GM20000 (cell line): ENCODE data around the gene PHOX2B.
"Not testable (repeated sequence)": the region's sequence is repeated elsewhere in the genome, so short reads cannot be mapped to it uniquely, and the experiment has no call there.

Experiments used
- DNase-seq: peaks from one replicate; pipeline ENCODE4 v3.0.0; 2012; ENCODE audit warnings: low spot score
- TF ChIP-seq, protein P1 (sequence below): IDR thresholded peaks from 2 replicates; pipeline ENCODE4 v1.5.1; 2012; ENCODE audit warnings: mild to moderate bottlenecking, control low read depth; ENCODE audit errors: extremely low read depth, missing control alignments

Gene PHOX2B

DNA sequence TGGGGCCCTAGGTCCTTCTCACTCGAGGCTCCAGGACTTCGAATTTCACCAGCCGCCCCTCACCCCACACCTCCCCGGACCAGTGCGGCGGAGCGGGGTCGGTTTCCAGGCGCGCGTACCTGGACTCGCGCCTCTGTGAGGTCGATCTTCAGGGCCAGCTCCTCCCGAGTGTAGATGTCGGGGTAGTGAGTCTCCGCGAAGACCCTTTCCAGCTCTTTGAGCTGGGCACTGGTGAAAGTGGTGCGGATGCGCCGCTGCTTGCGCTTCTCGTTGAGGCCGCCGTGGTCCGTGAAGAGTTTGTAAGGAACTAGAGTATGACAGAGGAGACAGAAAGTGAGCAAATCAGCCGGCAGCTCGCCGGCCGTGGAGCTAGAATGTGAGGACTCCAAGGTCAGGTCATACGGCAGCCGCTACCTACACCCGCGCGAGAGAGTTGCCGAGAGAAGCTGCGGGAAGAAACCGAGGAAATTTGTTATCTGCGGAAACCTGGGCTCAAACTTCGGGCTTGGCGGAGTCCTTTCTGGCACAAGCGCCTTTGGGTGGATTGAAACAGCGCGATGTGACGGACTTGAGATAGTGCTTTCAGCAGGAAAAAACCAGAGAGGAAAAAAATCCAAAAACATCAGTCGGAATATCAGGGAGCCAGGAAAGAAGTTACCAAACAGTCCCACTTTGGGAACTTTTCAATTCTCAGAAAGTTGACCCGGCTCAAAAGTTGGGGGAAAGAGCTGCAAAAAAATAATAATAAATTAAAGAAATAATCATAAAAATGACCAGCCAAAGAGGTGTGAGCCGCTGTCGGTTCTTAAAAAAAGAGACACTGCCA is 1.1 kb downstream of the PHOX2B start:
- DNase-seq: no peak
- TF ChIP-seq, protein P1, sequence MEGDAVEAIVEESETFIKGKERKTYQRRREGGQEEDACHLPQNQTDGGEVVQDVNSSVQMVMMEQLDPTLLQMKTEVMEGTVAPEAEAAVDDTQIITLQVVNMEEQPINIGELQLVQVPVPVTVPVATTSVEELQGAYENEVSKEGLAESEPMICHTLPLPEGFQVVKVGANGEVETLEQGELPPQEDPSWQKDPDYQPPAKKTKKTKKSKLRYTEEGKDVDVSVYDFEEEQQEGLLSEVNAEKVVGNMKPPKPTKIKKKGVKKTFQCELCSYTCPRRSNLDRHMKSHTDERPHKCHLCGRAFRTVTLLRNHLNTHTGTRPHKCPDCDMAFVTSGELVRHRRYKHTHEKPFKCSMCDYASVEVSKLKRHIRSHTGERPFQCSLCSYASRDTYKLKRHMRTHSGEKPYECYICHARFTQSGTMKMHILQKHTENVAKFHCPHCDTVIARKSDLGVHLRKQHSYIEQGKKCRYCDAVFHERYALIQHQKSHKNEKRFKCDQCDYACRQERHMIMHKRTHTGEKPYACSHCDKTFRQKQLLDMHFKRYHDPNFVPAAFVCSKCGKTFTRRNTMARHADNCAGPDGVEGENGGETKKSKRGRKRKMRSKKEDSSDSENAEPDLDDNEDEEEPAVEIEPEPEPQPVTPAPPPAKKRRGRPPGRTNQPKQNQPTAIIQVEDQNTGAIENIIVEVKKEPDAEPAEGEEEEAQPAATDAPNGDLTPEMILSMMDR: no peak

DNA sequence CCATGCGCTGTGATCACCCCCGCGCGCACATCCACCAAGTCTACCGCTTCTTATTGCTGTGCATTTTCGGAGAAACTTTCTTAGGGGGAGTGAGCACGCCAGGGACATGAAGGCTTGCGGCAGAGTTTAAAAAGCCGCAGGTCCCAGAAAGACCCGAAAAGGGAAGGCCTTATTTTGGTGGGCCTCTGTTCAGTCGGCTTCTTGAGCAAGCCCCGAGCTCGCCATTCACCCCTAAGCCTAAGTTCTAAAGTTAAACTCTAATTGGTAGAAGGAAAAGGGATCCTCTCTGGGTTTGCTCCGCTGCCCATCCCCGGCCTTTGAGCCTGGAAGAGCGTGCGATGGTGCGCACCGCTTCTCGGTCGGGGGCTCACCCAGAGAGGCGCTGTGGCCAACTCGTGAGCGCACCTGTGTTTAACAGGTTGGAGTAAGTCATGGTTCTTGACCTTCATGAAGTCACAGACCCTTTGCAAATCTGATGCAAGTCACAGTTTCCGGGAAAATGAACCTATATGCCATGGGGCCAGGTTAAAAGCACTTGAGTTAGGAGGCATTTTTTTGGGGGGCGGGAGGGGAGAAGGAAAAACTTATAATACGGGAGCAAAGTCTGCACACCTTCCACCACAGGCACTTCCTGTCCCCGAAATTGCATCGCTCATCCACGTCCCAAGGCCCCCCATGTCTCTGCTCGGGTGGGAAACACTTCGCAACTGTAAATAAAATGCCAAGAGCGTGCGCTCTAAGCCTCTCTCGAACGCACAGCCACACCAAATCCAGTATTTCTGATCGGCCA is 1.9 kb downstream of the PHOX2B start:
- TF ChIP-seq, protein P1: no peak
- no peak for DNase-seq

- TF ChIP-seq, protein P1: no peak
- DNase-seq: no peak
These were observed 2.5 kb downstream of the PHOX2B start for GRCh38 chr4:41746025-41746439.

DNA sequence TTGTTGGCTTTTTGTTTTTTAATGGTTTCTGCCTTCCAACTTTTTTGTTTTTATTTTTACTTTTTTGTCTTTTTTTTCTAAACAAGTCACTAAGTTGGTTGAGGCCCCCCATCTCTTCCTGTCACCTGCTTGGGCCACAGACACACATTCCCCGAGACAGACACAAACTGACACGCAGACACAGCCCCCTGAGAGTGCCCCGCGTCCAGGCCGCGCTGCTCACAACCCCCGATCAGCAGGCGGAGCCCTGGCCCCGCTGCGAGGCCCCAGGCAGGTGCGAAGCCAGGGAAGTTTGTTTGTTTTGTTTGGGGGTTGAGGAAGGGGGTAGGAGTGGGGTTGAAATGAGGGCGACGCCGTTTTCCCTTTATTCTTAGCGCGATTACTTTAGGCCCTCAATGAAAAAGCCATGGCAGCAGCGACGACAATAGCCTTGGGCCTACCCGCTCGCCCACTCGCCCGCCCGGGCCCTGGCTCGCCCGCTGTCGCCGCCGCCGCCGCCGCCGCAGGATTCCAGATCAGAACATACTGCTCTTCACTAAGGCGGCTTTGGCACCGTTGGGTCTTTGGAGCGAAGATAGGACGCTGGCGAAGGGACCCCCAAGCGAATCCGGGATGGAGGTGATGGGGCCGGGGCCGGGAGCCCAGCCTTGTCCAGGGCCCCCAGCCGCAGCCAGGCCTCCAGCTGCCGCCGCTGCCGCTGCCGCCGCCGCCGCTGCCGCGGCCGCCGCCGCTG is 3.1 kb downstream of the PHOX2B start:
- TF ChIP-seq, protein P1: no peak
- DNase-seq: no peak

DNA sequence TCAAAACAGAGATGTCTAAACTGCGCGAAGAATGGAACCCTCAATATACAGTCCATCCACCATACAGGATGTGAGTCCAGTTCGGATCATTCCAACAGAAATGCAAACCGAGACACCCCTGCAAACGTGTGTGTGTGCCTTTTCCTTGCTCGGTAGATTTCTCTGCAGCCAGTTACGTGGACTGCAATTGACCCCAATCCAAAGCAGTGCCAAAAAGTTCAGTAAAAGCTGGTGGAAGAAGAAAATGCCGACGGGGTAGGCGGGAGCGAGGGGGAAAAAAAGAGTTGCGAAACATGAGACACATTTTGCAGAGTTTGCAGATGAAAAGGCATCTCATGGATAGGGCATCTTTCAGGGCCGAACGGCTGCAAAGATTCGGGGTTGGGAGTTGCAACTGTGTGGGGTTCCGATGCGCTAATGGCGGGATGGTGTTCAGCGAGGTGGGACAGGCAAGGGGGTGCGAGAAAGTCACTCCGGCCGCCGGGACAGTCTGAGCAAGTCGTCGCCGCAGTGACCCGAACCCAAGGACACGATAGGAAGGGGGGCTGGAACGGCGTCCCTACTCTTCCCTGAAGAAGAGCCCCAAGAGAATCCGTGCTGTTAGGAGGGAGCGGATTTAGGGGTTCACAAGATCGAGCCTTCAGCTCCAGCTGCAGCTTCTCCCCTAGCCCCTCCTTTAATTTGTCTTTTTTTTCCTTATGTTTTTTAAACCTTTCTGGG is 3.8 kb downstream of the PHOX2B start:
- TF ChIP-seq, protein P1: no peak
- no peak for DNase-seq

GRCh38 chr4:41741354-41741753 is 7.2 kb downstream of the PHOX2B start:
- TF ChIP-seq, protein P1: no peak
- DNase-seq: no peak

GRCh38 chr4:41737491-41737890 is 11.0 kb downstream of the PHOX2B start:
- DNase-seq: not testable (repeated sequence)
